Neutrophil (primary cell): ENCODE results near the gene SLC7A11.

Experiments used
- H3K27ac ChIP-seq: fragments of 200-600 bp; sonication (generic); 2 replicates; pipeline ENCODE4 v1.5.1; 2016; ENCODE audit warnings: mild to moderate bottlenecking, moderate library complexity
- H3K27me3 ChIP-seq: fragments of 200-600 bp; sonication (generic); 2 replicates; pipeline ENCODE4 v1.6.0; 2016; ENCODE audit warnings: mild to moderate bottlenecking
- H3K36me3 ChIP-seq: fragments of 200-600 bp; sonication (generic); 2 replicates; pipeline ENCODE4 v1.5.1; 2017
- H3K4me1 ChIP-seq, 2 experiments: fragments of 200-600 bp in 1 of 2; sonication (generic) in 1 of 2; 1 replicate in 1 of 2; 2 replicates in 1 of 2; pipeline versions ENCODE4 v1.5.1 to v1.6.1; 2013 to 2016; ENCODE audit warnings: low read depth in 1 of 2, low read length in 1 of 2, mild to moderate bottlenecking in 1 of 2, moderate library complexity in 1 of 2; ENCODE audit not compliant: control insufficient read depth in 1 of 2, insufficient read depth in 1 of 2
- H3K4me3 ChIP-seq, 2 experiments: fragments of 200-600 bp in 1 of 2; sonication (generic) in 1 of 2; 1 replicate in 1 of 2; 2 replicates in 1 of 2; pipeline ENCODE4 v1.5.1; 2013 to 2016; ENCODE audit warnings: low read depth in 1 of 2, low read length in 1 of 2, mild to moderate bottlenecking in 1 of 2, moderate library complexity in 1 of 2
- H3K9me3 ChIP-seq: fragments of 200-600 bp; sonication (generic); 2 replicates; pipeline ENCODE4 v1.5.1; 2016
- CTCF ChIP-seq: fragments of 200-600 bp; sonication (generic); IDR thresholded peaks from 2 replicates; pipeline ENCODE4 v1.5.1; 2016; ENCODE audit warnings: antibody characterized with exemption

The SLC7A11 gene

GRCh38 chr4:138138774-138139173, 103.4 kb downstream of the SLC7A11 start:
- H3K27ac ChIP-seq, result no peak overlapping the region
- no peak overlapping the region for H3K4me3 ChIP-seq
- H3K9me3 ChIP-seq, result no peaks in the 10 kb centered on the region
- H3K27me3 ChIP-seq, result no peaks in the 10 kb centered on the region
- no peaks in the 10 kb centered on the region for H3K36me3 ChIP-seq
- TF ChIP-seq CTCF, result no peak
- H3K4me1 ChIP-seq, result no peaks in the 10 kb centered on the region

- no peak for TF ChIP-seq CTCF
- H3K4me3 ChIP-seq, result no peak overlapping the region
- no peaks in the 10 kb centered on the region for H3K36me3 ChIP-seq
- no peak overlapping the region for H3K27ac ChIP-seq
- H3K4me1 ChIP-seq, result no peaks in the 10 kb centered on the region
- no peaks in the 10 kb centered on the region for H3K9me3 ChIP-seq
- no peaks in the 10 kb centered on the region for H3K27me3 ChIP-seq
These were observed 106.5 kb downstream of the SLC7A11 start for GRCh38 chr4:138135610-138136009.

GRCh38 chr4:138118270-138118669, 123.9 kb downstream of the SLC7A11 start:
- no peak overlapping the region for H3K27ac ChIP-seq
- no peaks in the 10 kb centered on the region for H3K36me3 ChIP-seq
- no peaks in the 10 kb centered on the region for H3K27me3 ChIP-seq
- no peak for TF ChIP-seq CTCF
- no peaks in the 10 kb centered on the region for H3K9me3 ChIP-seq
- no peak overlapping the region for H3K4me3 ChIP-seq
- H3K4me1 ChIP-seq, result no peaks in the 10 kb centered on the region

GRCh38 chr4:138115053-138115452, 127.1 kb downstream of the SLC7A11 start:
- H3K27ac ChIP-seq, result no peak overlapping the region
- no peaks in the 10 kb centered on the region for H3K36me3 ChIP-seq
- no peaks in the 10 kb centered on the region for H3K4me1 ChIP-seq
- no peak overlapping the region for H3K4me3 ChIP-seq
- H3K9me3 ChIP-seq, result no peaks in the 10 kb centered on the region
- TF ChIP-seq CTCF, result no peak
- no peaks in the 10 kb centered on the region for H3K27me3 ChIP-seq

- no peaks in the 10 kb centered on the region for H3K9me3 ChIP-seq
- no peaks in the 10 kb centered on the region for H3K27me3 ChIP-seq
- H3K4me1 ChIP-seq, result no peaks in the 10 kb centered on the region
- no peak overlapping the region for H3K4me3 ChIP-seq
- no peak overlapping the region for H3K27ac ChIP-seq
- H3K36me3 ChIP-seq, result no peaks in the 10 kb centered on the region
- no peak for TF ChIP-seq CTCF
These were observed 127.7 kb downstream of the SLC7A11 start for GRCh38 chr4:138114434-138114833.
